Nephron (organoid): ENCODE measurements around the gene LRRC4.

Experiments
- H3K27ac Mint-ChIP-seq, 3 experiments: 2 replicates each; pipeline ENCODE4 v1.8.0; 2020; ENCODE audit warnings: mixed read lengths in 3 of 3, mild to moderate bottlenecking in 2 of 3, moderate library complexity in 1 of 3
- H3K27me3 Mint-ChIP-seq: 2 replicates; pipeline ENCODE4 v1.8.0; 2021; ENCODE audit warnings: low read depth, mild to moderate bottlenecking, moderate library complexity, mixed read lengths
- H3K36me3 Mint-ChIP-seq: 2 replicates; pipeline ENCODE4 v1.8.0; 2020; ENCODE audit warnings: low read depth, mixed read lengths
- H3K4me1 Mint-ChIP-seq: 2 replicates; pipeline ENCODE4 v1.8.0; 2020; ENCODE audit warnings: mixed read lengths
- H3K4me3 Mint-ChIP-seq, 3 experiments: 2 replicates each; pipeline ENCODE4 v1.8.0; 2020; ENCODE audit warnings: mild to moderate bottlenecking in 3 of 3, mixed read lengths in 3 of 3, moderate library complexity in 2 of 3
- H3K9me3 Mint-ChIP-seq: 2 replicates; pipeline ENCODE4 v1.8.0; 2020; ENCODE audit warnings: mixed read lengths
- TF ChIP-seq, protein P1 (sequence below), 3 experiments: fragments of 200-600 bp; sonication (generic); IDR thresholded peaks; one replicate each; pipeline ENCODE4 v1.5.0; 2021; ENCODE audit warnings: antibody characterized with exemption in 3 of 3; ENCODE audit not compliant: unreplicated experiment in 3 of 3

The LRRC4 gene

DNA sequence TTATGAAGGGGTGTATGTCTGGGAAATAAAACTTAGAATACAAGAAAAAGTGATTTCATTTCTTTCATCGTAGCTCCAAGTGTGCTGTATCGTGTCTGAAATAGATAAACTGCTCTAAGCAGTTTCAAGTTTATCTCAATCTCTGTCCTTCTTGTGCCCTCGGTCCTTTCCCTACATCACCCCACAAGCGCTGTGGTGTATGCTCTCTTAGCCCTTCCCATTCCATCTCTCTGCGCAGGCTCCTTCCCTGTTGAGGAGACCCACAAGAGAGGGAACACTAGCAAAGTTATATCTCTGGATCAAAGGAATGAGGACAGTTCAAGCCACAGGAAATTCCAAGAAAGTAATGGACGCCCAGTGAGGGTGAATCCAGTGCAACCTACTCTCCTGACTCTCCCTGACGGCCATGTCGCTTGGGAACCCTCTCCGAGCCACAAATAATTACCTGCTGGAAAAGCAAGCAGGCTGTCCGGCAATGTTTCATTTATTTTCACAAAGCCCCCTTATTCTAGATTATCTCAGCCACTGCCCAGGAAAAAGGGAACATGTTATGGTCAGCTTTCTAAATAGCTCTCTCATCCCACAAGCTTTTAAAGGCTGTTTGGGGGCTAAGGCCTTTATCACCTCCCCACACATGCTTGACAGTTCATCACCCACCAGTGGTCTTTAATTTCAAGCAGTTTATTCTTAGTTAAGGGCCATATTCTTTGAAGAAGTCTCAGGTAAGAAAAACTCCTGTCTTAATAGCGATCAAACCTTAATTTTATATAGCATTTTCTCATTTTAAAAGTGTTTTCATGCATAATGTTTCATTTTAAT, 34.8 kb downstream of the LRRC4 start:
- Mint-ChIP-seq H3K4me3 (no peak overlapping the region), H3K4me1 (peaks cover 51% of the 10 kb centered on the region), H3K27ac (peak overlapping the region; percentile 55 to 81 (median 77)), H3K27me3 (no peaks in the 10 kb centered on the region), H3K36me3 (peaks cover 27% of the 10 kb centered on the region), H3K9me3 (no peaks in the 10 kb centered on the region)
- TF ChIP-seq, protein P1, sequence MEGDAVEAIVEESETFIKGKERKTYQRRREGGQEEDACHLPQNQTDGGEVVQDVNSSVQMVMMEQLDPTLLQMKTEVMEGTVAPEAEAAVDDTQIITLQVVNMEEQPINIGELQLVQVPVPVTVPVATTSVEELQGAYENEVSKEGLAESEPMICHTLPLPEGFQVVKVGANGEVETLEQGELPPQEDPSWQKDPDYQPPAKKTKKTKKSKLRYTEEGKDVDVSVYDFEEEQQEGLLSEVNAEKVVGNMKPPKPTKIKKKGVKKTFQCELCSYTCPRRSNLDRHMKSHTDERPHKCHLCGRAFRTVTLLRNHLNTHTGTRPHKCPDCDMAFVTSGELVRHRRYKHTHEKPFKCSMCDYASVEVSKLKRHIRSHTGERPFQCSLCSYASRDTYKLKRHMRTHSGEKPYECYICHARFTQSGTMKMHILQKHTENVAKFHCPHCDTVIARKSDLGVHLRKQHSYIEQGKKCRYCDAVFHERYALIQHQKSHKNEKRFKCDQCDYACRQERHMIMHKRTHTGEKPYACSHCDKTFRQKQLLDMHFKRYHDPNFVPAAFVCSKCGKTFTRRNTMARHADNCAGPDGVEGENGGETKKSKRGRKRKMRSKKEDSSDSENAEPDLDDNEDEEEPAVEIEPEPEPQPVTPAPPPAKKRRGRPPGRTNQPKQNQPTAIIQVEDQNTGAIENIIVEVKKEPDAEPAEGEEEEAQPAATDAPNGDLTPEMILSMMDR (IDR thresholded peaks at IDR 0.05; ENCODE audit: unreplicated experiment in 3 of 3), result no peak

DNA sequence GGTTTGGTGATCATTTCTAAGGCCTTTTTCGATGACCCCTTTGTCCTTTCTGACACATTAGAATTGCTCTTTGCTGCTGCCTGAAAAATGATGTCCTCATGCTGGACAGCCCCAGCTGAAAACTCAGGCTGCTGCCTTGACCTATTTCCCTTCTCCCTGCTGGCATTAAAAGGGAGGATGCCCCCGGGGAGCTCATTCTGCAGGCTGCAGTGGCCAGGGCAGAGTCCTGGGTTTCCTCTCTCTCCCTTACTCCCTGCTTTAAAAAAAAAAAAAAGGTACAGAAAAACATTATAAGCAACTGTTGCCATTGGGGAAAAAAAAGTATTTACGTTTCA, 35.4 kb downstream of the LRRC4 start:
- Mint-ChIP-seq H3K36me3 (peaks cover 30% of the 10 kb centered on the region), H3K4me1 (peaks cover 49% of the 10 kb centered on the region), H3K4me3 (no peak overlapping the region), H3K27me3 (no peaks in the 10 kb centered on the region), H3K27ac (peak overlapping the region; percentile 33 to 81 (median 77)), H3K9me3 (no peaks in the 10 kb centered on the region)
- TF ChIP-seq, protein P1 (IDR thresholded peaks at IDR 0.05; ENCODE audit: unreplicated experiment in 3 of 3), result no peak

DNA sequence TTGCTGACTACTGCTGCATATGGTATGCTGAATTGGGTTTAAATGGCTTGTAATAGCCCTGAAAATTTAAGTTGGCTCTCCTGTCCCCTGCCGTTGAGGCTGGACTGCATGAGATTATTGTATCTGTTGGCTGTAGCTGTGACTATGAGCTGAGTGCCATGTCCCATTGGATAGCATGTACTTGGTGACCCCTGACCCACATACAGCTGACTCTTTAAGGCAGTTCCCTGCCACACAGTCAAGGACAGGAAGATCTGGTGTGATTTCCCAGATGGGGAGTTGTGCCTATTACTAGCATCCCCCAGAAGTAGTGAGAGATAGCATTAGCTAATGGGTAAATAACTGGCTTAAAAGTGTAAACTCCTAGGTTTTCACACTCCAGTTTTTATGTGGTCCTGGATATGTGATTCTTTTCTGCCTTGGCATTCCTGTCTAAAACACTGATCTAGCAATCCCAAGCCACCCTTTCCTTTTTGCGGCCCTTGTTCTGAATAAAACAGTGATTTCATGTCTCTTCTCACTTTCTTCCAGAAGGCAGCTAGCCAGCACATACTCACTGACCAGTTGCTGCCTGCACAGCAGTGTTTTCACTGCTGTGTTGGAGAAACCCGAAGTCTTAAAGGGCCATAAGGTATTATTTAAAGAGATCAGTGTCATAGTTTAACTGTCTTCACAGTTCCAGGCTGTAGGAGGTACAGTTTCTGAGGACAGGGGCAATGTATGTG, 35.9 kb downstream of the LRRC4 start:
- TF ChIP-seq, protein P1 (IDR thresholded peaks at IDR 0.05; ENCODE audit: unreplicated experiment in 3 of 3), result no peak
- no peak overlapping the region for H3K4me3 Mint-ChIP-seq
- no peaks in the 10 kb centered on the region for H3K27me3 Mint-ChIP-seq
- peaks cover 47% of the 10 kb centered on the region for H3K4me1 Mint-ChIP-seq
- H3K27ac Mint-ChIP-seq, result peak overlapping the region; percentile 33 to 81 (median 77)
- peaks cover 30% of the 10 kb centered on the region for H3K36me3 Mint-ChIP-seq
- no peaks in the 10 kb centered on the region for H3K9me3 Mint-ChIP-seq

DNA sequence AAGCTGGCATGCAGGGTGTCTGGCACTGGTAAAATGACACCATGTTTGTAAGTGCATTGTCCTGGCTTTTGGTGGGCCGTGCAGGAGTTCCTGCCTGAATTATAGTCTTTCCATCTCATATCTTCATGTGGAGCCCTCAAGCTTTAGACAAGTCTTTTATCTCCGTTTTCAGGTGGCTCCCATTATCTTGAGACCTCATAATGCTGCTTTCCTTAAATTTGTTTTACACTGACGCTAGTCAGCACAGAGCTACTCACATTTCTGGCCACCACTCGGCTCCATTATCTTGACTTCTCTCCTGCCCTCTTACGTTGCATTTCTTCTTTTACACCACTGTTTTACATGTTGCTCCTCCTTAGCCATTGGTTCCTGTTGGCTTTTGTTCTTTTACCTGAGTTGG, 37.2 kb downstream of the LRRC4 start:
- peaks cover 30% of the 10 kb centered on the region for H3K36me3 Mint-ChIP-seq
- no peak overlapping the region for H3K4me3 Mint-ChIP-seq
- H3K4me1 Mint-ChIP-seq, result peaks cover 44% of the 10 kb centered on the region
- no peaks in the 10 kb centered on the region for H3K27me3 Mint-ChIP-seq
- peak overlapping the region in 1 of 3 experiments; percentile 13 for H3K27ac Mint-ChIP-seq
- TF ChIP-seq, protein P1 (IDR thresholded peaks at IDR 0.05; ENCODE audit: unreplicated experiment in 3 of 3), result no peak
- H3K9me3 Mint-ChIP-seq, result no peaks in the 10 kb centered on the region

DNA sequence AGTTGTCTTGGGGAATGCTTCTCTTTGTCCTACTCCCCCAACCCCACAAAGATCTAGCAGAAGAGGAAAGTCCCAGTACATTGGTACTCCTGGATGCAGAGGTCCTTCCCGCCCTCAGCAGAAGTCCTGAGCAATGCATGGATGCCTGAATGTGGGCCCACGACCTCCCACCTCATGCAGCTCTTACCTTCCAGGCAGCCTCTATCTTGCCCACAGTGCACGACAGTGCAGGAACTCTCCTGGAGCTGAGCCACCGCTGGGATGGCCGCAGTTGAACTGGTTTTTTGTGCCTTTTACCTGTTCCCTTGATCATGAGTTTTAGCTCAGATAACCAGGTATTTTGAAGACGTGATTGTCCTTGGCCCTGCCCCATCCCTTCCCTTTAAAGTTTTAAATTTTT, 37.9 kb downstream of the LRRC4 start:
- H3K27ac Mint-ChIP-seq, result no peak overlapping the region
- H3K9me3 Mint-ChIP-seq, result no peaks in the 10 kb centered on the region
- H3K36me3 Mint-ChIP-seq, result peaks cover 30% of the 10 kb centered on the region
- no peaks in the 10 kb centered on the region for H3K27me3 Mint-ChIP-seq
- TF ChIP-seq, protein P1 (IDR thresholded peaks at IDR 0.05; ENCODE audit: unreplicated experiment in 3 of 3), result no peak
- peaks cover 39% of the 10 kb centered on the region for H3K4me1 Mint-ChIP-seq
- H3K4me3 Mint-ChIP-seq, result no peak overlapping the region
